GM12878 (cell line): Measurements from ENCODE around the gene MRPS5.

ENCODE experiments used
- EP300 ChIP-seq, 2 experiments: fragments of 150-350 bp in 1 of 2; IDR thresholded peaks; 2 replicates each; pipeline ENCODE4 v1.6.1; 2011 to 2012; ENCODE audit warnings: low read depth in 2 of 2, low read length in 2 of 2, borderline replicate concordance in 1 of 2, improper control_type of control experiment in 1 of 2, inconsistent platforms in 1 of 2; ENCODE audit not compliant: control insufficient read depth in 1 of 2
- HDGF ChIP-seq: fragments of 450-650 bp; IDR thresholded peaks from 2 replicates; pipeline ENCODE4 v1.6.1; 2016; ENCODE audit warnings: antibody characterized with exemption
- NFXL1 ChIP-seq: fragments of 450-650 bp; IDR thresholded peaks from 2 replicates; pipeline ENCODE4 v1.6.1; 2017; ENCODE audit warnings: antibody characterized with exemption, mild to moderate bottlenecking, borderline replicate concordance
- SIN3A ChIP-seq: IDR thresholded peaks from 2 replicates; pipeline ENCODE4 v1.6.1; 2012; ENCODE audit warnings: low read depth, low read length, improper control_type of control experiment

- TF ChIP-seq HDGF (no peak), EP300 (IDR thresholded peaks at IDR 0.05; ENCODE audit: borderline replicate concordance in 1 of 2, control insufficient read depth in 1 of 2, low read depth in 2 of 2, low read length in 2 of 2) (no peak), SIN3A (no peak), NFXL1 (no peak)
Measured at GRCh38 chr2:95109260-95109659, 12.3 kb downstream of the MRPS5 start.
